ENCODE measurements around the gene LRRC71. TPM values are rescaled to one million over a fixed set of nuclear protein-coding genes. Genes with fewer than 3 reads are reported as not detected.

Gene LRRC71
- total RNA-seq, 2 donors from 2014 or later, result not detected

DNA sequence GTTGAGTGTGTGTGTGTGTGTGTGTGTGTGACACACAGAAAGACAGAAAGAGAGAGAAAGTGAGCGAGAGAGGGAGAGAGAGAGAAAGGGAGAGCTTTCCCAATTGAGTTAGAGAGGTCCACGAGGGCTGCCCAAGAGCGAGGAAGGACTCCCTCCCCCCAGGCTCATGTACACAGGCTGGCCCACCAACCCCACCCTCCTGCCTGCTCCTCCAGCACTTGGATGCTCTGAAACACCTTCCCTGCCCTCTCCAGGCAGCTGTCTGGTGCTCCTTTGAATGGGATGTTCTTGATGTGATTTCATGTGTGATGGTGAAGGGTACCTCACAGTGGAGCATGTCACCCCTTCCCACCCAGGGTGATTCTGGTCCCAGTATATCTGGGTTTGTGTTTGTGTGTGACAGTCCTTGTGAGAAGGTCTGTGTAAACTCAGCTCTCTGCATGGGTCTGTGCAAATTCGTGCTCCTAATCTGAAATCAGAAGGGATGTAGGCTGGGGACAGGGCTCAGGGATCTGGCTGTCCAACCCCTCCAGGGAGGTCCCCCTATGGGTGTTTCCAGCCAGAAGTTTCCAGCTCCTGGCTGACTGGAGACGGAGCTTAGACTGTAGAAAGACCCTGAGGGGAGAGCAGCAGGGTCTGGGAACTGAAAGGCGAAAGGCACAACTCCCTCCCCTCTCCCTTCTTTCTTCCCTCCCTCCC, 33.7 kb upstream of the LRRC71 start:
- Mint-ChIP-seq H3K27ac (peak overlapping the region in 1 of 2 donors; percentile 12), H3K36me3 (no peaks in the 10 kb centered on the region), H3K9me3 (no peaks in the 10 kb centered on the region)
- no peak for DNase-seq (ENCODE audit: low spot score in 2 of 2)
- no peak for ATAC-seq

DNA sequence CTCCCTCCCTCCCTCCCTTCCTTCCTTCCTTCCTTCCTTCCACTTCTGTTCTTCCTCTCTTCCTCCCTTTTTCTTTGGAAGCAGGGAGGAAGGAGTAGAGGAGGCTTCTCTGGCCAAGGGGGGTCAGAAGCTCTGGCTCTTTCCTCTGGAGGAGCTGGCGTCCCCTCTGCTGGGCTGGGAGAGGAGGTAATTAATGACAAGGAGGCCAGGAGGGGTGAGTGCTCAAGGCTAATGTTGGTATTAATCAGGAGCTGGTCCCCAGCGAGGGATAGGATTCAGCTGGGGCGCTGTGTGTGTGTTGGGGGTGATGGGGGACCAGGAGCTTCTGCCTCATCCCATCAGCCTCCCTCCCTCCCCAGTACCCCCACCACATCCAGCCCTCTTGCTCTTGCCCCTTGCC, 33.1 kb upstream of the LRRC71 start:
- no peak for DNase-seq (ENCODE audit: low spot score in 2 of 2)
- no peak for ATAC-seq
- H3K9me3 Mint-ChIP-seq, result no peaks in the 10 kb centered on the region
- H3K36me3 Mint-ChIP-seq, result no peaks in the 10 kb centered on the region
- no peak overlapping the region for H3K27ac Mint-ChIP-seq

DNA sequence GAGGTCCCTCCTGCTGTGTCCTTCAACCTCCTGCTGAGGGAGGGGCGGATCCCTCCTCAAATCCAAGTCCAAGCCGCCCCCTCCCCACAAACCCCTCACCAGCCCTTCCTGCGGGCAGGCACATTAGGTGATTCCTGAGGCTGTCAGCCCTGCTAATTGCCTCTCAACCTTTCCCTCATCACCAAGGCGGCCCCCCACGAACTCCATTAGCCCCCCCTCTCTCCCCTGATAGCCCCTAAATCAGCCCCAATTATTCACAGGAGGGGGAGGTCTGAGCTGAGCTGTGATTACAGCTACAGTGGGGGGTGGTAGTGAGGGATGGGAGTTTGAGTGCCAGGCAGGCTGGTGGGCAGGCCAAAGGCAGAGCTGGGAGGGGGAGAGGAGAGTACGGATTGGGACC, 32.7 kb upstream of the LRRC71 start:
- Mint-ChIP-seq H3K27ac (no peak overlapping the region), H3K9me3 (no peaks in the 10 kb centered on the region), H3K36me3 (no peaks in the 10 kb centered on the region)
- ATAC-seq, result no peak
- no peak for DNase-seq (ENCODE audit: low spot score in 2 of 2)

DNA sequence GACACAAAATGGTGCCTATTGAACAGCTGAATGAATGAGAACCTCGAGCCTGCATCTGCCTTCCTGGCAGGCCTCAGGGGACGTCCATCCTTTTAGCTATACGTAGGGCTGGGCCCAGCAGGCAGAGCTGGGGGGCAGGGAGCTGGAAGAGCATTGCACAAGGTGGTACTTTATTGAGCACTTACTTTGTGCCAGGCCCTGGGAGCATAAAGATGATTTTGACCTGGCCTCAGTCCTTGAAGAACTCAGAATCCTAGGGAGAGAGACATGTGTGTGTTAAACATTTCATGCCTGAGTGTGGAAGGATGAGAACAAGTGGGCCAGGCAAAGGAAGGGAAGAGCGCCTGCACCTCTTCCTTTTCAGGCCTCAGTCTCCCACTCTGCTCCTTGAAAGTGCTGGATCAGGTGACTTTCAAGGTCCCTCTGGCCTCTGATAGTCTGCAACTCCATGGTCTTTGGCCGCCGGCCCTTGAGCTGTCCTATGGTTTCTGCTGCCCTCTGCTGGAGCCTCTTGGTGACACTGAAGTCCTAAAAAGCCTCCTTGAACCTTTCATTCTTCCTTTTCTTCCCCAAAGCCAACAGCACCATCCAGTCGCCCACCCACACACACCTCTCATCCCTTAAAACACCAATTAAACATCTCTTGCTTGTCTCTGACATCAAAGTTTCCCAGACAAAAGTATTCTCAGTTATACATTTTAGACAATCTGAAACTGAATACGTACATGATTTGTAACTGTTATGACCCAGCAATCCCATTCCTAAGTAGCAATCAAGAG, 30.4 kb upstream of the LRRC71 start:
- ATAC-seq (peak; percentile 26 to 32), DNase-seq (ENCODE audit: low spot score in 2 of 2) (peak in 1 of 2 donors; percentile 73)
- no peaks in the 10 kb centered on the region for H3K9me3 Mint-ChIP-seq
- no peaks in the 10 kb centered on the region for H3K36me3 Mint-ChIP-seq
- H3K27ac Mint-ChIP-seq, result no peak overlapping the region

DNA sequence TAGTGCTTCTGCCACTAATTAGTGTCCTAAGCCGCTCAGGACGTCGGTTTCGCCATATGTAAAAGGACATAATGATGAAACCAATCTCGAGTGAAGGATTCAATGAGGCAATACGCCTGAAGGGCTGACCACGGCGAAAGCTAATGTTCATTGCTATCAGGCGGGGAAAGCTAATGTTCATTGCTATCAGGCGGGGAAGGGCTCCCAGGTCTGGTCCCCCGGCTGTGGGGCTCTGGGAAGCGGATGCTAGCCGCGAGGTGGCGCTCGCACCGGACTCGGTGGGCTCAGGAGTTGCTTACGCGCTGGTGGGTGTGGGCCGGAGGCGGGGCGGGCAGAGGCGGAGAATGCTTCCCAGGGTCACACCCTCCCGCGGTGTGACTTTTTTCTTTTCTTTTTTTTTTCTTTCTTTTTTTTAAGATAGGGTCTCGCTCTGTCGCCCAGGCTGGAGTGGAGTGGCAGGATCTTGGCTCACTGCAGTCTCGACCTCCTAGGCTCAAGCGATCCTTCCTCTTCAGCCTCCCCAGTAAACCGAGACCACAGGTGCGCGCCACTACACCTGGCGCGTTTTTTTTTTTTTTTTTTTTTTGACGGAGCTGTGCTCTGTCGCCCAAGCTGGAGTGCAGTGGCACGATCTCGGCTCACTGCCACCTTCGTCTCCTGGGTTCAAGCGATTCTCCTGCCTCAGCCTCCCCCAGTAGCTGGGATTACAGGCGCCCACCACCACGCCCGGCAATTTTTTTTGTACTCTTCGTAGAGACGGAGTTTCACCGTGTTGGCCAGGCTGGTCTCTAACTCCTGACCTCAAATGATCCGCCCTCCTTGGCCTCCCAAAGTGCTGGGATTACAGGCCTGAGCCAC, 28.0 kb upstream of the LRRC71 start:
- Mint-ChIP-seq H3K9me3 (no peaks in the 10 kb centered on the region), H3K27ac (no peak overlapping the region), H3K36me3 (no peaks in the 10 kb centered on the region)
- peak; percentile 96 to 99 for ATAC-seq
- DNase-seq (ENCODE audit: low spot score in 2 of 2), result peak; percentile 79 to 94

DNA sequence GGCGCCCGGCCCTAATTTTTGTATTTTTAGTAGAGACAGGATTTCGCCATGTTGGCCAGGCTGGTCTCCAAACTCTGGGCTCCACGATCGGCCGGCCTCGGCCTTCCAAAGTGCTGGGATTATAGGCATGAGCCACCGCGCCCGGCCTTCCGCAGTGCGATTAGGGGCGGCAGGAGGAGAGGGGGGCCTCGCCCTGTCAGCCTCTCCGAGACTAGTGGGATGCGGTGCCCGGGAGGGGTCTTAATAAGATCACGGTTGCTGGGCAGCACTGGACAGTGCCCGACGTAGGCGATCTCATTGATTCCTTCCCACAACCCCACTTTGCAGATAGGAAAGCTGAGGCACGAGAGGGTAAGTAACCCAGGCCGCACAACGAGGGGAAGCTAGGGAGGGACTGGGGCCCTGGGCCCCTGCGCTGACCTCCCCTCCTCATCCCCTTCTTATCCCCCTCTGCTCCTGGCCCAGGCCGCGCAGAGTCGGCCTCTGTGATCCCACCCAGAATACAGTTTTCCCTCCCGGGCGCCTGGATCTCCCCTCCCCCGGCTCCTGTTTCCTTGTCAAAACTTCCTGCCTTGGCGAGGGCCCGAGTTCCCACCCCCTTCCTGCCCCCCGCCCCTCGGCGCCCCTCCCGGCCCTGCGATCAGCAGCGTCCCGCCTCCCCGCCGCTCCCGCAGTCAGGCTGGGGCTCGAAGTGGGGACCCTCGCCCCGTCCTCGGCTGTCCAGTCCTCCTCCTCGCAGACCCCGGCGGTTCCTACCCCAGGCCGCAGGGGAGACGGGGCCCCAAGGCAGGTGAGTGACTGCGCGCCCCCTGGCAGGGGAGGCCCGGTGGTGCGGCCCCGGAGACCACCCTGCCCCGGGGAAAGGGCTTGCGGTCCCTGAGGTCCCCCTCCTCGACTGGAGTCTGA, 27.1 kb upstream of the LRRC71 start, which contains the start of gene PEAR1:
Gene PEAR1, plus strand, starts transcription at position 671 of the 906 bp plus-strand sequence. CDS start 10,209 bp downstream, outside the sequence.
- Mint-ChIP-seq H3K36me3 (no peaks in the 10 kb centered on the region), H3K27ac (no peak within 1 kb of the TSS), H3K9me3 (no peaks in the 10 kb centered on the region)
- no peak for DNase-seq (ENCODE audit: low spot score in 2 of 2)
- ATAC-seq, result no peak

DNA sequence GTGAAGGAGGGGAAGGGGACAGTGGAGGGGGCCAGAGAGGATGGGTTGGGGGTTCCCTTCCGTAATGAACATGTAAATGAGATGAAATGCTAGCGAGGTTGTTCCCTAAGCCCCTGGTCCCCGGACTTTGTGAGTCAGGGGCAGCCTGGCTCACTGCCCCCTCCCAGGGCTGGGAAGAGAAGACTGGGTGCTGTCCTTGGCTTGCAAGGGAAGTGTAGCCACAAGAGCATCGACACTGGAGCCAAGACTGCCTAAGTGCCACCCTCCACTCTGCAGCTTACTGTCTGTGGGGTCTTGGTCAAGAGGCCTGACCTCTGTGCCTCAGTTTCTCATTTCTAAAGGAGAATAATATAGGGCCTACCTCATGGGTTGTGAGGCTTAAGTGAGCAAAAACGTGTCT, 26.4 kb upstream of the LRRC71 start:
- H3K36me3 Mint-ChIP-seq, result no peaks in the 10 kb centered on the region
- no peaks in the 10 kb centered on the region for H3K9me3 Mint-ChIP-seq
- no peak for ATAC-seq
- DNase-seq (ENCODE audit: low spot score in 2 of 2), result no peak
- H3K27ac Mint-ChIP-seq, result no peak overlapping the region

DNA sequence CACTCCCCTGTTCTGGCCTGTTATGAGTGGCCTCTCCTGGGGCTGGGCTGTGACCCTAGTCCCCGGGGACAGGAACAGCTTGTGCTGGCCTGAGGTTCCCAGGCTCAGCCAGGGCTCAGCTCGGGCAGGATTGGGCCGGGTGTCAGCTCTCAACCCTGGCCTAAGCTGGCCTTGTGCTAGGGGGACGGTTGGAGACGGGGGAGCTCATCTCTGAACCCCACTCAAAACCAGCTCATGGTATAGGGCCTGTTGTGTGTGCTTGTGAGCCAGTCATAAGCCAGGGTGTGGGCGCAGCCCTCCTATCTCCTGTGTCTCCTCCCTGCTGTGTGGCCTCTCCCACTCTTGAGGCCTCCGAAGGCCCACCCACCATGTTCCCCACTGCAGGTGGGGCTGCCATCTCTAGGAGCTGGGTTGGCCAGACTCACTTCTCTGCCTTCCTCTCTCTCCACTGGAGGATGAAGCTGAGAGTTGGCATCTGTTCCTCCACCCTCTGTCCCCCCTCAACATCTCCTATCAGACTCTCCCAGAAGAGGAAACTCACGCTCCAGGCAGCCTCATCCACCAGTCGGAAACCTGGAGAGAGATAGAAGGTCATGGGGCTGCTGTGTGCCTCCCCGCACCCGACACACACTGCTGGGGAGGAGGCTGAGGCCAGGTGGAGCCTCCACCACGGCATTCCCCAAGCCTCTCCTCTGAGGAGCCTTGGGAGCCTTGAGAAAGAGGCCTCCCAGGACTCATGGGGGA, 25.5 kb upstream of the LRRC71 start:
- DNase-seq (ENCODE audit: low spot score in 2 of 2) (no peak), ATAC-seq (no peak)
- no peaks in the 10 kb centered on the region for H3K36me3 Mint-ChIP-seq

DNA sequence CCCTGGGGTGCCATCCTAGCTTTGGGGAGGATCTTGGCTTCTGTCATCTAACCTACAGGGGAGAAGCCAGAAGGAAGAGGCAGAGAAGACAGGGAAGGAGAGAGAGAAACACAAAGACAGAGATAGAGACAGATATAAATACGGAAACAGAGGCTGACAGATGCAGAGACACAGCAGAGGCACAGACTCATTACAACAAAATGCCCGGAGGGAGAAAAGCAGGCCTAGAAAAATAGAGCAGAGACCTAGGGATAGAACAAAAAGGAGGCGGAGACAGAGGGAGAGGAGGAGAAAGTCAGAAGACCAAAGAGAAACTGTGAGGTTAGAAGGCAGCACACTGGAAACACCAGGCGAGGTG, 25.0 kb upstream of the LRRC71 start:
- no peaks in the 10 kb centered on the region for H3K9me3 Mint-ChIP-seq
- no peak for ATAC-seq
- no peak for DNase-seq (ENCODE audit: low spot score in 2 of 2)
- H3K27ac Mint-ChIP-seq, result no peak overlapping the region
- no peaks in the 10 kb centered on the region for H3K36me3 Mint-ChIP-seq

More for the DNA sequence above, 25.5 kb upstream of the LRRC71 start:
- Mint-ChIP-seq H3K9me3 (no peaks in the 10 kb centered on the region), H3K27ac (no peak overlapping the region)

DNA sequence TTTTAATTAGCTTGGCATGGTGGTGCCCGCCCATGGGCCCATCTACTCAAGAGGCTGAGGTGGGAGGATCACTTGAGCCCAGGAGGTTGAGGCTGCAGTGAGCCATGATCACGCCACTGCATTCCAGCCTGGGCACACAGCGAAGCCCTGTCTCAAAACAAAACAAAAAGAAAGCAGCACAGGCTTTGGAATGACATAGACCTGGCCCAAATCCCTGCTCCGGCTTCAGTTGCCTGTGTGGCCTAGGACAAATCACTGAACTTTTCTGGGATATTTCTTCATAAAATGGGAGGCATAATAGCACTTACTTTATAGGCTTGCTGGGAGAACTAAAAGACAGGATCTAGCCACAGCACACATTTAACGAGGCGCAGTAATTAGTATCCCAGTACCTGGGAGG, 24.5 kb upstream of the LRRC71 start:
- no peak for DNase-seq (ENCODE audit: low spot score in 2 of 2)
- ATAC-seq, result no peak
- Mint-ChIP-seq H3K27ac (no peak overlapping the region), H3K9me3 (no peaks in the 10 kb centered on the region), H3K36me3 (no peaks in the 10 kb centered on the region)

DNA sequence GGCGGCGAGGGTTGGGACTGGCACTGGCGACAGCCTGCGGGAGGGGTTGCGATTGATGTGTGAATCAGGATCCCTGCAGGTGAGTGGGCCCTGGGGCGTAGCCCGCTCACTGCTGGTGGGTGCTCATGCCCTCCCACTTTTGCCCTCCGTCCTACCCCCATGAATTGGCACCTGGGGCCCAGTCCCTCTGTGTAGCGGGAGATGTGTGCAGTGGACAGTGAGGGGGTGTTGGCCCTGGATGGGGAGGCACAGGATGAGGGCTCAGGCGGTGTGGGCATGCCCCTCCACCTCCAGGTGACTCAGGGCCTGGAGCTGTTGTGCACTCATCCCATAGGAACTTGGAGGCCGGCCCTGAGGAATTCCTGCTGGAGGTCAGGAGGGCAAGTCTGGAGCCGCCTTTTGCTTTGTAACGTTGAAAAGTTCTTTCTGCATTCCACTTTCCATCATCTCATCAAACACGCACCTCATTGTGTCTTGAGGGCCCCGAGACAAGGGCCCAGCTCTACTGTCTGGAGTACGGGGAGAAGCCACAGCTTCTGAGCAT, 23.9 kb upstream of the LRRC71 start:
- H3K27ac Mint-ChIP-seq, result no peak overlapping the region
- H3K36me3 Mint-ChIP-seq, result no peaks in the 10 kb centered on the region
- no peak for ATAC-seq
- no peak for DNase-seq (ENCODE audit: low spot score in 2 of 2)
- no peaks in the 10 kb centered on the region for H3K9me3 Mint-ChIP-seq

DNA sequence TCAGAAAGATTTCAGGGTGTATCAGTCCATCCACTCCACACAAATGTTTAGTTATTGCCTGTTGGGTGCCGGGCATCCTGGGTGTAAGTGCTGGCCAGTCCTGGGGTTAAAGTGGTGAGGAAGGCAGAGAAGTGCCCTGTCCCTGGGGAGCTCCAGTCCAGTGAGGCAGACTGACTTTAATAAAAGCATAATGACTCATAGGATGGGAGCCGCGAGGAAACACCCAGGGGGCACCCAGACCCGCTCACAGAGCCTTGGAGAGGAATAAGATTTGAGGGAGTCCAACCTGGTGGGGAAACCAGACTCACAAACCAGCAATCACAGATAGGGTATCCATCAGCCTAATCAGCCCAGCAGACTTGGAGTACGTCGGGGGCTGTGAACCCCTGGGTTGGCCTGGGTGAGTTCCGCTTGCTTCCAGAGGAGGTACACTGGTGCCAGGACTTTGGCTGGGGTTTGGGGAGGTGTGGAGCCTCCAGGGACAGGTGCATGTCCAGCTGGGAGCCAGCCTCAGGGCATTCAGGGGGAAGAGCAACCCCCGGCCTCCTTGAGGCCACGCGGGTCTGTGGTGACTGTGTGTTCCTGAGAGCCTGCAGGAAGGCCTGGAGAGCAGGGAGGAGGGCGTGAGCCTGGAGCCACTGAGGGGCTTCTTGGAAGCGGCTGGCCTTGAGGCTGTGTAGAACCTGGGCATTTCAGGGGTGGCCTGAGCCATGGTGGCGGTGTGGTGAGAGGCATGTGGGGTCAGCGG, 23.2 kb upstream of the LRRC71 start:
- Mint-ChIP-seq H3K36me3 (no peaks in the 10 kb centered on the region), H3K27ac (no peak overlapping the region), H3K9me3 (no peaks in the 10 kb centered on the region)
- no peak for DNase-seq (ENCODE audit: low spot score in 2 of 2)
- ATAC-seq, result no peak

DNA sequence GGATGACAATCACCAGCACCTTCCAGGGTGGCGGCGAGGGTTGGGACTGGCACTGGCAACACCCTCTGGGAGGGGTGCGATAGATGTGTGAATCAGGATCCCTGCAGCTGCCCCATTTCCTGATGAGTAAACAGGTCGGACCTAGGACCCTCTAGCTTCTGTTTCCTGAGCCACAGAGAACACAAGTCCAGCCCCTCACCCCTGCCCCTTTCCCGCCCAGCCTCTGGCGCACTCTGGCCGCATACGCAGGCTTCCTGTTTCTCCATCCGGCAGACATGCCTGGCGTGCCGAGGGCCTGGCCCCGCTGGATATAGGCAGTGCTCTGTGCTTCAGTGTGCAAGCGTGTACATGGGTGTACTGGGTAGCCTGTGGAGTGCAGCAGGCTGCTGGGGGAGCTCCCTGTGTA, 22.3 kb upstream of the LRRC71 start:
- no peaks in the 10 kb centered on the region for H3K9me3 Mint-ChIP-seq

DNA sequence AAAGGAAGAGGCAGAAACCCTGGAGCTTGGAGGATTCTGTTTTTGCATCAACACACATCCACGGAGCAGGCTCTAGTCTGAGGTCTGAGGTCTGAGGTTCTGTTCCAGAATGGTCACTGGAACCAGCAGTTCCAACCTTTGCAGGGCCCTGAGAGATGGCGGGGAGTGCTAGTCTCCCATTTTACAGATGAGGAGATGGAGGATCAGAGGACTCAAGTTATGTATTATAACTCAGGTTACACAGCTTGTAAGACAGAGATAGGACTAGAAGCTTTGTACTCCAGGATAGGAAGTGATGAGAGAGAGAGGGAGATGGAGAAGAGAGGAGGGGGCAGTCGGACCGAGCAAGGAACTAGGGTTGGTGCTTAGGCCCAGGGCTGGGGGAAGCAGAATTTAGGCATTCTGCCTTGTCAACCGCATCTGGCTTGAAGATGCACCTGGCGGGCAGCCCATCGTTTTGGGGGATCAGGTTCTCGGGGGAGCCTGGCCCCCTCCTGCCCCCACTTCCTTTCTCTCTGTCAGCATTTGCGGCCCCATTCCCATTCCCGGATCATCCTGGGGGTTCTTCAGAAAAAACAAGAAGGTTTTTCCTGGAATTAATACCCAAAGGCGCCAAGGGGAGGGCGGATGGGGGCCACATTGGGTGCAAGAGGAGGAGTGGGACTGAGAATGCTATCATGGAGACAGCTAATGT, 21.3 kb upstream of the LRRC71 start:
- ATAC-seq (no peak), DNase-seq (ENCODE audit: low spot score in 2 of 2) (no peak)
- no peak overlapping the region for H3K27ac Mint-ChIP-seq
- no peaks in the 10 kb centered on the region for H3K36me3 Mint-ChIP-seq
- H3K9me3 Mint-ChIP-seq, result no peaks in the 10 kb centered on the region

More for the DNA sequence above, 22.3 kb upstream of the LRRC71 start:
- H3K27ac Mint-ChIP-seq, result no peak overlapping the region
- ATAC-seq, result peak in 1 of 2 donors; percentile 44
- no peak for DNase-seq (ENCODE audit: low spot score in 2 of 2)
- no peaks in the 10 kb centered on the region for H3K36me3 Mint-ChIP-seq

Data from activated naive CD4-positive, alpha-beta T cell treated with anti-CD3 and anti-CD28 coated beads, Interleukin-2, amount 50 U/mL, for 72 hours (primary cell).